Inflammatory macrophage treated with lipopolysaccharide for 4 hours (primary cell): ENCODE measurements around the gene SEPTIN8.

Source experiments
- DNase-seq: peaks from one replicate; pipeline ENCODE4 v3.0.0-alpha.2; 2020

The SEPTIN8 gene

GRCh38 chr5:132763181-132764036, 13.6 kb downstream of the SEPTIN8 start:
- DNase-seq: peak; percentile 36

- DNase-seq: no peak
Measured at GRCh38 chr5:132762246-132763000, 14.6 kb downstream of the SEPTIN8 start.

- DNase-seq: no peak
Measured at GRCh38 chr5:132761321-132762240, 15.5 kb downstream of the SEPTIN8 start.

- no peak for DNase-seq
Measured at GRCh38 chr5:132760601-132761317, 16.3 kb downstream of the SEPTIN8 start.

- no peak for DNase-seq
Measured at GRCh38 chr5:132760049-132760420, 17.0 kb downstream of the SEPTIN8 start.

- DNase-seq: no peak
Measured at GRCh38 chr5:132759114-132760048, 17.7 kb downstream of the SEPTIN8 start.

- DNase-seq: no peak
Measured at GRCh38 chr5:132758451-132758850, 18.6 kb downstream of the SEPTIN8 start.

- no peak for DNase-seq
Measured at GRCh38 chr5:132756542-132756941, 20.5 kb downstream of the SEPTIN8 start.

- no peak for DNase-seq
Measured at GRCh38 chr5:132754947-132755346, 22.1 kb downstream of the SEPTIN8 start.

GRCh38 chr5:132754111-132754510, 22.9 kb downstream of the SEPTIN8 start:
- DNase-seq: no peak

- DNase-seq: no peak
Measured at GRCh38 chr5:132753135-132753987, 23.7 kb downstream of the SEPTIN8 start.

GRCh38 chr5:132752581-132753125, 24.4 kb downstream of the SEPTIN8 start:
- no peak for DNase-seq

GRCh38 chr5:132751971-132752580, 25.0 kb downstream of the SEPTIN8 start:
- DNase-seq: no peak

- peak; percentile 7 for DNase-seq
Measured at GRCh38 chr5:132751444-132751843, 25.6 kb downstream of the SEPTIN8 start.

- DNase-seq: no peak
Measured at GRCh38 chr5:132750471-132751230, 26.4 kb downstream of the SEPTIN8 start.

- no peak for DNase-seq
Measured at GRCh38 chr5:132749506-132749905, 27.5 kb downstream of the SEPTIN8 start.

- no peak for DNase-seq
Measured at GRCh38 chr5:132748522-132749000, 28.5 kb downstream of the SEPTIN8 start.
